ENCODE results near the gene THG1L. TPM values are rescaled to one million over a fixed set of nuclear protein-coding genes. Genes with fewer than 3 reads are reported as not detected.
A peak's percentile ranks its signal among the peaks of the same experiment; 100 is the strongest.

Gene THG1L
- total and polyA plus RNA-seq, 4 donors, result 7.3 to 13.5 (median 9.0) TPM

DNA sequence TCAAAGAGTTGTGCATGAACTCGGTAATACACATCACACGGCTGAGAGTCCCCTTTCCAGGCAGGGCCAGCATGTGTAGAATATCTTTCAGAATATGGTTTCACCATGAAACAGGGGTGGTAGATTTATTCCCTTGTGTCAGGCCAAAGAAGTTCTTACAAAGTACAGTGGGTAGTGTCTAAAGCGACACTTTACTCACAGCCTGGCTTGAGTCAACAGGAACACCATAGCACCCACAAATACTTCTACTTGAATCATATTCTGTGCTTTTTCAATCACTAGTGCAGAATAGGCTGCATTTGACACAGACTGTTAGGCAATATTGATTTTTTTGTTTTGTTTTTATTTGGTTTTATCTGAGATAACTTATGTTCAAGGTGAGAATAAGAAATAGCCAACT lies 24.9 kb downstream of the THG1L start:
- WGBS, 2 donors, result 93 to 94% methylated on average over 3 of the region's 3 CpGs
- no peaks in the 10 kb centered on the region for H3K9me3 ChIP-seq (ENCODE audit: control insufficient read depth, low read length)
- H3K4me3 ChIP-seq (ENCODE audit: low read length in 2 of 2), result no peak overlapping the region
- intact Hi-C loops (cut with DNase I), result no loop called here
- H3K27me3 ChIP-seq (ENCODE audit: control insufficient read depth in 1 of 2, insufficient read depth in 2 of 2, low read length in 1 of 2), result no peaks in the 10 kb centered on the region
- no peak overlapping the region for H3K27ac ChIP-seq (ENCODE audit: low read depth in 1 of 2, low read length in 2 of 2)
- no peak for DNase-seq
- ATAC-seq (ENCODE audit: low FRiP score), result no peak
- peaks cover 0 to 7% of the 10 kb centered on the region in 2 donors for H3K36me3 ChIP-seq (ENCODE audit: control insufficient read depth in 1 of 2, insufficient read depth in 2 of 2, low read length in 1 of 2)
- H3K4me1 ChIP-seq (ENCODE audit: control insufficient read depth in 1 of 2, insufficient read depth in 2 of 2, low read length in 2 of 2), result no peaks in the 10 kb centered on the region

DNA sequence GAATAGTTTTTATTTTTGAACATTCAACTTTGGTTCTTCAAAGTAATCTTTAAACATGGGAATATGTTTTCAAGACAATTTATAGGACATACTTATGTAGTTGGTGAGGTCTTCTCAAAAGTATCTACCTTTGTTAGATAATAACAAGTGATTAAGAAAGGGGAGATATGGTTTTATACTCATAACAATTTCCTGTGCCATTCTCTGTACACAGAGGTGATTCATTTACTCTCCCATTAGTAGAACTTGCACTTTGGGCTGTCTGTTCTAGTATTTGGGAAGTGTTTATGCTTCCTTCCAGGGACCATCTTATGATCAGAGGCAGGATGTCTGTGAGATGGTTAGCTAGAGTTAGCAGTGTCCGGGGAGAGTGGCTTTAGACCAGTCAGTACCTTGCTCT lies 27.5 kb downstream of the THG1L start:
- Histone ChIP-seq H3K27me3 (ENCODE audit: control insufficient read depth in 1 of 2, insufficient read depth in 2 of 2, low read length in 1 of 2) (no peaks in the 10 kb centered on the region), H3K27ac (ENCODE audit: low read depth in 1 of 2, low read length in 2 of 2) (no peak overlapping the region), H3K4me3 (ENCODE audit: low read length in 2 of 2) (no peak overlapping the region), H3K4me1 (ENCODE audit: control insufficient read depth in 1 of 2, insufficient read depth in 2 of 2, low read length in 2 of 2) (no peaks in the 10 kb centered on the region), H3K36me3 (ENCODE audit: control insufficient read depth in 1 of 2, insufficient read depth in 2 of 2, low read length in 1 of 2) (peaks cover 0 to 7% of the 10 kb centered on the region in 2 donors), H3K9me3 (ENCODE audit: control insufficient read depth, low read length) (no peaks in the 10 kb centered on the region)
- WGBS, 2 donors, result 67 to 77% methylated on average over 1 of the region's 1 CpG
- no peak for ATAC-seq (ENCODE audit: low FRiP score)
- intact Hi-C loops (cut with DNase I), result no loop called here
- no peak for DNase-seq

DNA sequence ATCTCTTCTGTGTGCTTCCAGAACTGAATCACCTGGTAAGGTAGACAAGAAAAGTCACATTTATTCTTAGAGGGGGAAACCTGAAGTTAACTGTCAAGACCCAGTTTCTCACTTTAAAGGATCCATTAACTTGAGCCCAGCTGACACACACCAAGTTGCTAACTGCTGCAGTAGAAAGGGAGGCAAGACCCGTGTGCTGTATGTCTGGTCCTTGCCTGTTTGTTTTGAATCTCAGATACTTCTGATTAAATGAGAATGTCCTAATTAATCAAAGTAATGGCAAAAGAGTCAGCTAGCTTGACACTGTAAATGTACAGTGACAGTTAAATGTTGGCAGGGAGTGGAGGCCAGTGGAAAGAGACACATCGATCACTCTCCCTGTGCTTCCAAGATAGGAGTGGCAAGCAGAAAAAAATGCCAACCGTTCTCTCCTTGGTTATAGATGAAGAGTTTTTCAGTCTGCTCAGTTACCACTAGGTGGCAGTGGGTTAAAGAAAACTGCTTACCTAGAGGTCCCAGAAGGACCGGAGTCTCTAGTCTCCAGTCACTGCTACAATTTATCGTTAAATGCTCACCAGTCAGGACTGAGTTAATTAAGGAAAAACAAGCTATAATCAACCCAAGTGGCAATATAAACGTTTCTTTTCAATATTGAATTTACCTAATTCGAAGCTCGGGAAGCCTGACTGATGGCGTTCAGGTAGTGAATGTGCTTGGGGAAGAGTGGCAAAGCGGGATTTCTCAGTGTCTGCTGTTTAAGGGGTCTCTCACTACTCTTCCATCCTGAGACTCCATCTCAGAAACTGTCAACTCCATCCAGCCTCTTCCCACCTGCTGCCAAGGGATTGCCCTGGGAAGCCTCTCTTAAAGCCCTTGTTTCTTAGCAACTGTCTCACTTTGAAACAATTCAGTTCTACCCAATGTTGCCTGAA lies 30.7 kb downstream of the THG1L start:
- Histone ChIP-seq H3K27me3 (ENCODE audit: control insufficient read depth in 1 of 2, insufficient read depth in 2 of 2, low read length in 1 of 2) (no peaks in the 10 kb centered on the region), H3K4me3 (ENCODE audit: low read length in 2 of 2) (no peak overlapping the region), H3K27ac (ENCODE audit: low read depth in 1 of 2, low read length in 2 of 2) (no peak overlapping the region), H3K36me3 (ENCODE audit: control insufficient read depth in 1 of 2, insufficient read depth in 2 of 2, low read length in 1 of 2) (peaks cover 0 to 4% of the 10 kb centered on the region in 2 donors), H3K9me3 (ENCODE audit: control insufficient read depth, low read length) (no peaks in the 10 kb centered on the region), H3K4me1 (ENCODE audit: control insufficient read depth in 1 of 2, insufficient read depth in 2 of 2, low read length in 2 of 2) (no peaks in the 10 kb centered on the region)
- intact Hi-C loops (cut with DNase I), result loop anchor here in 1 of 2 donors (10.0 kb wide), 1 partner anchor 1373 kb away; no protein-coding TSS in a partner anchor
- peak; percentile 79 for ATAC-seq (ENCODE audit: low FRiP score)
- WGBS, 2 donors, result 22 to 26% methylated on average over 10 of the region's 10 CpGs
- no peak for DNase-seq

DNA sequence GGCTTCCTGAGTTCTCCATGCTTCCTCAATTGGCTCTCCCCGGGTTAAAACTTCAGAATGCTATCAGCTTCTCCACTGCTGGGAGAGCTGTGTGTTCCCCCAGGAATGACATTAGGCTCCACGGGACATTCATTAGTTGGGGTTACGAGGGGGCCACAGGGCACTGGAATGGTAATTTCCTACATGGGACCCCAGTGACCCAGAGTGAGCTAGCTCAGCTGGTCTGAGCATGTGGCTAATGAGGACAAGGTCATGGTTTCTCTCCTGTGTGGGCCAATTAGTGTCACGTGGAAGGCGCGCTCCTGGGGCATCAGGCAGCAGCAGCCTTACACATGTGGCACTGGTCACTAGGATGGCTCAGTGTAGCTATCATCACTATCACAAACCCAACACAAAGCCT lies 33.3 kb downstream of the THG1L start:
- Histone ChIP-seq H3K9me3 (ENCODE audit: control insufficient read depth, low read length) (no peaks in the 10 kb centered on the region), H3K4me1 (ENCODE audit: control insufficient read depth in 1 of 2, insufficient read depth in 2 of 2, low read length in 2 of 2) (no peaks in the 10 kb centered on the region), H3K4me3 (ENCODE audit: low read length in 2 of 2) (no peak overlapping the region), H3K27ac (ENCODE audit: low read depth in 1 of 2, low read length in 2 of 2) (no peak overlapping the region), H3K36me3 (ENCODE audit: control insufficient read depth in 1 of 2, insufficient read depth in 2 of 2, low read length in 1 of 2) (no peaks in the 10 kb centered on the region), H3K27me3 (ENCODE audit: control insufficient read depth in 1 of 2, insufficient read depth in 2 of 2, low read length in 1 of 2) (no peaks in the 10 kb centered on the region)
- ATAC-seq (ENCODE audit: low FRiP score) (no peak), DNase-seq (no peak)
- intact Hi-C loops (cut with DNase I), result loop anchor here in 1 of 2 donors (10.0 kb wide), 1 partner anchor 1370 kb away; no protein-coding TSS in a partner anchor
- 86 to 87% methylated on average over 6 of the region's 6 CpGs for WGBS, 2 donors

DNA sequence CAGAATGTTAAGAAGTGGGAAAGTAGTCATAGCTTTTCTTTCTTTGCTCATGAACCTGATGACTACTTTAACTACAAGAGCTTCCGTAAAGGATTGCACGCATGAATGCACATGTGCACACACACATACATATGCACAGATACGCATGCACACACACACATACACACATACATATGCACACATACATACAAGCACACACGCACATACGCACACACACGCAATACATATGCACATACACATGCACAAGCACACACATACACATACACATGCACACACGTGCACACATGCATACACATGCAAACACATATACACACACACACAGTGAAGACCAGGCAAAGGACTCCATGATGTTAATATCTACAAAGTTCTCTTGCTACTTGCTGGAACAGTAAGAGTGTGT lies 35.2 kb downstream of the THG1L start:
- Histone ChIP-seq H3K9me3 (ENCODE audit: control insufficient read depth, low read length) (peaks cover 4% of the 10 kb centered on the region), H3K36me3 (ENCODE audit: control insufficient read depth in 1 of 2, insufficient read depth in 2 of 2, low read length in 1 of 2) (no peaks in the 10 kb centered on the region), H3K4me1 (ENCODE audit: control insufficient read depth in 1 of 2, insufficient read depth in 2 of 2, low read length in 2 of 2) (no peaks in the 10 kb centered on the region), H3K4me3 (ENCODE audit: low read length in 2 of 2) (no peak overlapping the region), H3K27ac (ENCODE audit: low read depth in 1 of 2, low read length in 2 of 2) (no peak overlapping the region), H3K27me3 (ENCODE audit: control insufficient read depth in 1 of 2, insufficient read depth in 2 of 2, low read length in 1 of 2) (no peaks in the 10 kb centered on the region)
- no peak for DNase-seq
- intact Hi-C loops (cut with DNase I), result loop anchor here in 1 of 2 donors (10.0 kb wide), 1 partner anchor 1368 kb away; no protein-coding TSS in a partner anchor
- ATAC-seq (ENCODE audit: low FRiP score), result no peak
- WGBS, 2 donors, result 95 to 98% methylated on average over 7 of the region's 7 CpGs

DNA sequence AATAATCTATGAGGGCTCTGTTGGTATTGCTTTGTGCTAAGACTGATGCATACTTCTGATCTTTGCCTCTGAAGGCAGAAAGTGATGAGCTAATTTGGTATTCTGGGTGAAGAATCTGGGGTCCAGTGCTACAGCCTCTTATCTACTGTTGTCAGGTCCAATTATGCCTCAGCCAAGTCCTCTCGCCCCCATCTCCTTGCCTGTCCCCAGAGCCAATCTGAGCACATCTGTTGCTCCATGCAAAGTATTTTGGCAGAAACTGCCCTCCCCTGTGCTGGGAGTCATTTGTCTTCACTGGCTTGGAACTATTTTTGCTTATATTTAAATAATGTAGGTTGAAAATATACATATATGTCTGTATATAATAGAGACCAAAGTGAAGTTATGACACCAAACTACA lies 35.7 kb downstream of the THG1L start:
- ATAC-seq (ENCODE audit: low FRiP score) (no peak), DNase-seq (no peak)
- H3K4me1 ChIP-seq (ENCODE audit: control insufficient read depth in 1 of 2, insufficient read depth in 2 of 2, low read length in 2 of 2), result no peaks in the 10 kb centered on the region
- no peak overlapping the region for H3K4me3 ChIP-seq (ENCODE audit: low read length in 2 of 2)
- H3K9me3 ChIP-seq (ENCODE audit: control insufficient read depth, low read length), result peaks cover 4% of the 10 kb centered on the region
- 57 to 65% methylated on average over 1 of the region's 1 CpG for WGBS, 2 donors
- intact Hi-C loops (cut with DNase I), result loop anchor here in 1 of 2 donors (10.0 kb wide), 1 partner anchor 1368 kb away; no protein-coding TSS in a partner anchor
- H3K36me3 ChIP-seq (ENCODE audit: control insufficient read depth in 1 of 2, insufficient read depth in 2 of 2, low read length in 1 of 2), result no peaks in the 10 kb centered on the region
- no peaks in the 10 kb centered on the region for H3K27me3 ChIP-seq (ENCODE audit: control insufficient read depth in 1 of 2, insufficient read depth in 2 of 2, low read length in 1 of 2)
- H3K27ac ChIP-seq (ENCODE audit: low read depth in 1 of 2, low read length in 2 of 2), result no peak overlapping the region

DNA sequence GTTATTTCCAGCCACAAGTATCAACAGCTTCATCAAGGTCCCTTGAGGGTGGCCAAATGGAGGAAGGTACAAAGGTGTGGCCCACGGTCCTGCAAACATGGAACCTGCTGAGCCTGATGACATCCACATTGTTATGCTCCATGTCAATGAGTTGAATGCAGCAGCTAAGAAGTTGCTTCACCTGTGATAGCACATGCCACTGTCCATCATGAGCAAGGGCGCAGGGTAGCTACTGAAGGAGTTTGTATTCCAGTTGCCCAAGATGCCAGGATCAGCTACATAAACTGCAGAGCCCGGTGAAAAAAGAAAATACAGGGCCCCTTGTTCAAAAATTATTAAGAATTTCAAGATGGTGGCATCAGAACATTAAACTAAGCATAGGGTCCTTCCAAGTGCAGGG lies 36.5 kb downstream of the THG1L start:
- no peaks in the 10 kb centered on the region for H3K36me3 ChIP-seq (ENCODE audit: control insufficient read depth in 1 of 2, insufficient read depth in 2 of 2, low read length in 1 of 2)

DNA sequence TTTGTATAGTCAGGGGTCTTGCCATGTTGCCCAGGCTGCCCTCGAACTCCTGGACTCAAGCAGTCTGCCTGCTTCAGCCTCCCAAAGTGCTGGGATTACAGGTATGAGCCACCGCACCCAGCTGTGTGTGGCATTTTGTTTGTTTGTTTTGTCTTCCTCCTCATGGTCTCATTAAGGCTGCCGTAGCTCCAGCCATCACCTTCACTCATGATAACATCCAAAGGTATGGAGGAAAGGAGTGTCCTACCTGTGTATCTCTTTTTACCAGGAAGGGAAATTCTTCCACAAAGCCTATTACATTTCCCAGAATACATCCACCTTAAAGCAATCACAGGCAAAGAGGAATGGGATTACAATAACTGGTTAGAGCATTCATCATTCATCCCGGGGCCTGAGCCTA lies 39.4 kb downstream of the THG1L start:
- DNase-seq (no peak), ATAC-seq (ENCODE audit: low FRiP score) (no peak)
- Histone ChIP-seq H3K4me3 (ENCODE audit: low read length in 2 of 2) (no peak overlapping the region), H3K9me3 (ENCODE audit: control insufficient read depth, low read length) (peaks cover 4% of the 10 kb centered on the region), H3K36me3 (ENCODE audit: control insufficient read depth in 1 of 2, insufficient read depth in 2 of 2, low read length in 1 of 2) (no peaks in the 10 kb centered on the region), H3K27me3 (ENCODE audit: control insufficient read depth in 1 of 2, insufficient read depth in 2 of 2, low read length in 1 of 2) (no peaks in the 10 kb centered on the region), H3K4me1 (ENCODE audit: control insufficient read depth in 1 of 2, insufficient read depth in 2 of 2, low read length in 2 of 2) (no peaks in the 10 kb centered on the region), H3K27ac (ENCODE audit: low read depth in 1 of 2, low read length in 2 of 2) (no peak overlapping the region)
- intact Hi-C loops (cut with DNase I), result no loop called here
- 92 to 94% methylated on average over 4 of the region's 4 CpGs for WGBS, 2 donors

More for the DNA sequence above, 36.5 kb downstream of the THG1L start:
- intact Hi-C loops (cut with DNase I), result loop anchor here in 1 of 2 donors (10.0 kb wide), 1 partner anchor 1367 kb away; no protein-coding TSS in a partner anchor
- no peaks in the 10 kb centered on the region for H3K4me1 ChIP-seq (ENCODE audit: control insufficient read depth in 1 of 2, insufficient read depth in 2 of 2, low read length in 2 of 2)
- no peak overlapping the region for H3K27ac ChIP-seq (ENCODE audit: low read depth in 1 of 2, low read length in 2 of 2)
- WGBS, 2 donors, result 80 to 84% methylated on average over 3 of the region's 3 CpGs
- H3K9me3 ChIP-seq (ENCODE audit: control insufficient read depth, low read length), result peaks cover 4% of the 10 kb centered on the region
- no peak for ATAC-seq (ENCODE audit: low FRiP score)
- no peak overlapping the region for H3K4me3 ChIP-seq (ENCODE audit: low read length in 2 of 2)
- no peaks in the 10 kb centered on the region for H3K27me3 ChIP-seq (ENCODE audit: control insufficient read depth in 1 of 2, insufficient read depth in 2 of 2, low read length in 1 of 2)
- no peak for DNase-seq

DNA sequence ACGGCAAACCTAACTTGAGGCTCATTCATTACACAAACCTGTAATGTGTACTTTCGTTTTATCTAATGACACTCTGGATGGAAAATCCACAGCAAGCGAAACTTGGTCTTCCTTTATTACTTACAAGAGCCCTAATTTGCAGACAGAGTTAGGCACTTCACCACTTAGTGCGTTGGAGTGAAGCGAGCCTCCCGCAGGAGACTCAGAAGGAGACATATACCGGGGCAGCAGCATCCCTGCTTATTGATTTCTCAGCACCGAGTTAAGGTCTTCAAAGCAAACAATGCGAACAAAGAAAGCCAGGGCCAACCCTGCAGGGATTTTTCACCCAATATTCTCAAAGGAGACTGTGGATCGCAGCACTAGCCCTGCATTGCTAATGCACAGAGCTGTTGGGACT lies 40.9 kb downstream of the THG1L start:
- no peak overlapping the region for H3K4me3 ChIP-seq (ENCODE audit: low read length in 2 of 2)
- WGBS, 2 donors, result 83 to 87% methylated on average over 10 of the region's 10 CpGs

More for the DNA sequence above, 40.9 kb downstream of the THG1L start:
- DNase-seq (no peak), ATAC-seq (ENCODE audit: low FRiP score) (no peak)
- no peak overlapping the region for H3K27ac ChIP-seq (ENCODE audit: low read depth in 1 of 2, low read length in 2 of 2)
- no peaks in the 10 kb centered on the region for H3K36me3 ChIP-seq (ENCODE audit: control insufficient read depth in 1 of 2, insufficient read depth in 2 of 2, low read length in 1 of 2)
- H3K4me1 ChIP-seq (ENCODE audit: control insufficient read depth in 1 of 2, insufficient read depth in 2 of 2, low read length in 2 of 2), result no peaks in the 10 kb centered on the region
- no peaks in the 10 kb centered on the region for H3K27me3 ChIP-seq (ENCODE audit: control insufficient read depth in 1 of 2, insufficient read depth in 2 of 2, low read length in 1 of 2)
- intact Hi-C loops (cut with DNase I), result no loop called here
- peaks cover 4% of the 10 kb centered on the region for H3K9me3 ChIP-seq (ENCODE audit: control insufficient read depth, low read length)
